Measurements from ENCODE around the gene CYB5R2.

DNA sequence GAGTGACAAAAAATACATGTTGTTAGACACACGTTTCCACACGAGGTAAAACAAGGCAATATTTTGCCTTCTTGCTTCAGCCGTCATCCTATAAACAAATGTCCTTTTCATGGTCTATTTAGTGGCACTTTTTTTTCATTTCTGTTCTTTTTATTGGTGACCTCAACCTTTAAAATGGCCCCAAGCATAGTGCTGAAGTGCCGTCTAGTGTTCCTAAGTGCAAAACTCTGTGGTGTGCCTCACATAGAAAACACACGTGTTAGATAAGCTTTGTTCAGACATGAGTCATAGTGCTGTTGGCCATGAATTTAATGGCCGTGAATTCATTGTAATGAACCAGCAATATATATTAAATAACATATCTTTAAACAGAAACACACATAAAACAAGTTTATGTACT lies 17.3 kb upstream of the CYB5R2 start:
- TF ChIP-seq, protein P1, sequence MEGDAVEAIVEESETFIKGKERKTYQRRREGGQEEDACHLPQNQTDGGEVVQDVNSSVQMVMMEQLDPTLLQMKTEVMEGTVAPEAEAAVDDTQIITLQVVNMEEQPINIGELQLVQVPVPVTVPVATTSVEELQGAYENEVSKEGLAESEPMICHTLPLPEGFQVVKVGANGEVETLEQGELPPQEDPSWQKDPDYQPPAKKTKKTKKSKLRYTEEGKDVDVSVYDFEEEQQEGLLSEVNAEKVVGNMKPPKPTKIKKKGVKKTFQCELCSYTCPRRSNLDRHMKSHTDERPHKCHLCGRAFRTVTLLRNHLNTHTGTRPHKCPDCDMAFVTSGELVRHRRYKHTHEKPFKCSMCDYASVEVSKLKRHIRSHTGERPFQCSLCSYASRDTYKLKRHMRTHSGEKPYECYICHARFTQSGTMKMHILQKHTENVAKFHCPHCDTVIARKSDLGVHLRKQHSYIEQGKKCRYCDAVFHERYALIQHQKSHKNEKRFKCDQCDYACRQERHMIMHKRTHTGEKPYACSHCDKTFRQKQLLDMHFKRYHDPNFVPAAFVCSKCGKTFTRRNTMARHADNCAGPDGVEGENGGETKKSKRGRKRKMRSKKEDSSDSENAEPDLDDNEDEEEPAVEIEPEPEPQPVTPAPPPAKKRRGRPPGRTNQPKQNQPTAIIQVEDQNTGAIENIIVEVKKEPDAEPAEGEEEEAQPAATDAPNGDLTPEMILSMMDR (optimal IDR thresholded peaks at IDR 0.05 in 1 of 3, IDR thresholded peaks at IDR 0.05 in 1 of 3, conservative IDR thresholded peaks at IDR 0.05 in 1 of 3; ENCODE audit: extremely low read depth in 1 of 3, insufficient read depth in 2 of 3, low read length in 3 of 3) = no peak
- no peak for TF ChIP-seq EZH2 (IDR thresholded peaks at IDR 0.05; ENCODE audit: low read length)
